Activated CD8-positive, alpha-beta T cell treated with anti-CD3 and anti-CD28 coated beads, Interleukin-2, amount 10 ng/mL, durations not matched to agents 7 days and 5 days (primary cell): ENCODE measurements around the gene COL24A1. TPM values are rescaled to one million over a fixed set of nuclear protein-coding genes. Genes with fewer than 3 reads are reported as not detected.
"Not testable (repeated sequence)": the region's sequence is repeated elsewhere in the genome, so short reads cannot be mapped to it uniquely, and the experiment has no call there.

Source experiments
- ATAC-seq: fragments of 150-1000 bp; cut with Tn5 transposase; one replicate; pipeline ENCODE4 v1.10.0; 2021; ENCODE audit warnings: moderate library complexity
- CTCF ChIA-PET: fragments of 350-600 bp; sonication (Branson Sonifier 250); formaldehyde crosslinking; loops from one replicate; lab custom pipeline; 2021; ENCODE audit warnings: antibody characterized with exemption; lab: Charles Lee
- POLR2A ChIA-PET: fragments of 350-600 bp; sonication (Branson Sonifier 250); formaldehyde crosslinking; loops from one replicate; lab custom pipeline; 2021; ENCODE audit warnings: antibody characterized with exemption; lab: Charles Lee
- DNase-seq: peaks from one replicate; pipeline ENCODE4 v3.0.0-alpha.2; 2020
- H3K27ac Mint-ChIP-seq: one replicate; pipeline ENCODE4 v1.8.0; 2021; ENCODE audit warnings: mild to moderate bottlenecking, mixed read lengths
- H3K27me3 Mint-ChIP-seq: one replicate; pipeline ENCODE4 v1.8.0; 2021; ENCODE audit warnings: low read depth, mixed read lengths
- H3K36me3 Mint-ChIP-seq: one replicate; pipeline ENCODE4 v1.8.0; 2021; ENCODE audit warnings: low read depth, mixed read lengths
- H3K4me1 Mint-ChIP-seq: one replicate; pipeline ENCODE4 v1.8.0; 2021; ENCODE audit warnings: low read depth, mixed read lengths
- H3K4me3 Mint-ChIP-seq: one replicate; pipeline ENCODE4 v1.8.0; 2021; ENCODE audit warnings: mild to moderate bottlenecking, mixed read lengths
- H3K9me3 Mint-ChIP-seq: one replicate; pipeline ENCODE4 v1.8.0; 2022; ENCODE audit warnings: mixed read lengths; ENCODE audit not compliant: insufficient read depth
- total RNA-seq, 2 experiments: library from RNA; stranded (reverse); gene quantifications; one replicate each; pipeline ENCODE4 v1.2.3, GENCODE V29; 2021

COL24A1 gene
- total RNA-seq, 2 experiments from 2014 or later = not detected

DNA sequence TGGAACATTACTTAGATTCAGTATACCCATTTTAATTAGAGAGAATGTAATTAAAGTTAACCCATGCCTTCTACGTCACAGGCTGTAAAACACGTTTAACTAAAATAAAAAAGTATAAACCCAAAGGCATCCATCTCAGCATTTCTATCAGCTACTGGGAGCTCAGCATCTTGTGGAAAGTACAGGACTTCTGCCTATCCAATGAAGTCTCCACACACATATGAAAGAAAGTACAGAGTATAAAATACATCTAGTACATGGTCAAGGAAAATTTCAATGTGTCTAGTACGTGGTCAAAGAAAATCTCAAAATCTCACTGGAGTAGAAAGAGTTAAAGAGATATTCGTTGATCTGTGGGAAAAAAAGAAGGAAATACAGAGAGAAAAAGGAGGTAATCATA, 306.9 kb downstream of the COL24A1 start:
- ChIA-PET CTCF (no interaction called here), POLR2A (no interaction called here)
- H3K27me3 Mint-ChIP-seq = no peaks in the 10 kb centered on the region
- no peaks in the 10 kb centered on the region for H3K4me1 Mint-ChIP-seq
- H3K4me3 Mint-ChIP-seq = no peak overlapping the region
- ATAC-seq (no peak), DNase-seq (no peak)
- no peak overlapping the region for H3K27ac Mint-ChIP-seq
- H3K9me3 Mint-ChIP-seq = no peaks in the 10 kb centered on the region
- H3K36me3 Mint-ChIP-seq = no peaks in the 10 kb centered on the region

- Mint-ChIP-seq H3K27me3 (no peaks in the 10 kb centered on the region), H3K36me3 (no peaks in the 10 kb centered on the region), H3K9me3 (no peaks in the 10 kb centered on the region), H3K27ac (no peak overlapping the region), H3K4me3 (no peak overlapping the region), H3K4me1 (no peaks in the 10 kb centered on the region)
- DNase-seq (no peak), ATAC-seq (no peak)
- ChIA-PET CTCF (interaction anchor here (0.7 kb wide), 1 partner anchor 9 kb away, joined by 3 read pairs; no protein-coding TSS in a partner anchor), POLR2A (no interaction called here)
These were observed 309.2 kb downstream of the COL24A1 start for GRCh38 chr1:85847356-85847755.

DNA sequence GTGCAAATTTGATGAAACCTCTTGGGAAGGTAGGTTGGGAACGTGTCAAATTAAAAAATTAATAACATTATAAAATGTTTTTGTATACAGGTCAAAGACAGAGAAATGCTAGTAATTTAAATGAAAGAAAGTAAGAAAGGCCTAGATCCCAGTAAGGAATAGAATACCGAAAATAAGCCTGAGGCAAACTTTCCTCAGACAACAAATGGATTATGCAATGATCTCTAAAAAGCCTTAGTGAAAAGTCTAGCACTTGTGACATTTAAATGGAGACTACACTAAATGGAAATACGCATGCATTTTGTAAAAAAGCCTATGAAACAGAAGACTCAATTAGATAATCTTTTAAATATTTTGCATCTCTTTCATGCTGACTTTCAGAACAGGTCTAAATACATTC, 309.9 kb downstream of the COL24A1 start:
- no peak for DNase-seq
- CTCF ChIA-PET = no interaction called here
- H3K27ac Mint-ChIP-seq = no peak overlapping the region
- H3K9me3 Mint-ChIP-seq = no peaks in the 10 kb centered on the region
- no peaks in the 10 kb centered on the region for H3K4me1 Mint-ChIP-seq
- POLR2A ChIA-PET = no interaction called here
- H3K27me3 Mint-ChIP-seq = no peaks in the 10 kb centered on the region
- no peaks in the 10 kb centered on the region for H3K36me3 Mint-ChIP-seq
- H3K4me3 Mint-ChIP-seq = no peak overlapping the region
- no peak for ATAC-seq

- CTCF ChIA-PET = no interaction called here
- H3K27me3 Mint-ChIP-seq = no peaks in the 10 kb centered on the region
- DNase-seq = no peak
- no peaks in the 10 kb centered on the region for H3K4me1 Mint-ChIP-seq
- H3K36me3 Mint-ChIP-seq = no peaks in the 10 kb centered on the region
- no peak overlapping the region for H3K27ac Mint-ChIP-seq
- ATAC-seq = no peak
- POLR2A ChIA-PET = no interaction called here
- no peaks in the 10 kb centered on the region for H3K9me3 Mint-ChIP-seq
- no peak overlapping the region for H3K4me3 Mint-ChIP-seq
These were observed 317.1 kb downstream of the COL24A1 start for GRCh38 chr1:85839459-85839858.

DNA sequence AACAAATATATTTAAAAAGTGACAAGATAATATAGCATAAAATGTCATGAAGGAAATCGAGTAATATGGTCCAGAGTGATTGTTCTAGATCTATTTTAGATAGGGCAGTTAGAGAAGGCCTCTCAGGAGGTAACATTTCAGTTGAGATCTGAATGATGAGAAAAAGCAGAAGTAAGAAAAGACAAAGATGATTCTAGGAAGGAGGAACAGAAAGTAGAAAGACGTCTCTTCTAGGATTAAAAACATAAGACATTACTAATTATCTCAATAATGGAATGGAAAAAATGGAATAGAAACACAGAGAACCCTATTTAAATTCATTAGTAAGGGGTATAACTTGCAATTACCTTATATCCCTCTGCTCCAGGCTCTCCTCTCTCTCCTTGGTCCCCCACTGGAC, 318.3 kb downstream of the COL24A1 start:
- Mint-ChIP-seq H3K9me3 (no peaks in the 10 kb centered on the region), H3K4me1 (no peaks in the 10 kb centered on the region), H3K27me3 (no peaks in the 10 kb centered on the region), H3K36me3 (no peaks in the 10 kb centered on the region), H3K27ac (no peak overlapping the region), H3K4me3 (no peak overlapping the region)
- CTCF ChIA-PET = no interaction called here
- DNase-seq (no peak), ATAC-seq (no peak)
- POLR2A ChIA-PET = no interaction called here

DNA sequence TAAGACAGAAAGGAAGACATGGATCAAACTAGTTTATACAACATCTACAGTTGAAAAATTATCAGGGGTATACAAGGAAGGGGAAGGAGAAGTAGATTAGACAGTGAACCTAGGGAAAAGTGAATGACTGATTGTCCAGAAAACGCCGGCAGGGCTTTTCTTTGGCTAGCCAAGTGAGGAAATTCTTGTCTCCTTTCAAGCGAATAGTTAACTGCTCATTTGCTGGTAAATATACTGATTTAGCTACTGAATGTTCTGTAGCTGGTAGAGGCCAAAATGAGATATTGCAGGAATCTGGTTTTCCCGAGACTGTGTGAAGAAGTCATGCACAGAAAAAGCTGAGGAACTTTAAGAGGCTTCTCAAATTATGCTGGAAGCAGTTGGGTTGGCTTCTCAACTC, 319.8 kb downstream of the COL24A1 start:
- CTCF ChIA-PET = no interaction called here
- H3K27ac Mint-ChIP-seq = no peak overlapping the region
- H3K27me3 Mint-ChIP-seq = no peaks in the 10 kb centered on the region
- POLR2A ChIA-PET = no interaction called here
- ATAC-seq (no peak), DNase-seq (no peak)
- no peaks in the 10 kb centered on the region for H3K4me1 Mint-ChIP-seq
- H3K9me3 Mint-ChIP-seq = no peaks in the 10 kb centered on the region
- no peak overlapping the region for H3K4me3 Mint-ChIP-seq
- H3K36me3 Mint-ChIP-seq = no peaks in the 10 kb centered on the region

GRCh38 chr1:85833165-85833564, 323.4 kb downstream of the COL24A1 start:
- ATAC-seq, POLR2A ChIA-PET, H3K27me3 Mint-ChIP-seq, DNase-seq, H3K4me3 Mint-ChIP-seq, H3K27ac Mint-ChIP-seq, H3K36me3 Mint-ChIP-seq, H3K9me3 Mint-ChIP-seq, H3K4me1 Mint-ChIP-seq, CTCF ChIA-PET: not testable (repeated sequence)

- Mint-ChIP-seq H3K4me1 (no peaks in the 10 kb centered on the region), H3K9me3 (peaks cover 4% of the 10 kb centered on the region), H3K27me3 (no peaks in the 10 kb centered on the region), H3K36me3 (no peaks in the 10 kb centered on the region), H3K4me3 (no peak overlapping the region), H3K27ac (no peak overlapping the region)
- ChIA-PET POLR2A (no interaction called here), CTCF (no interaction called here)
- no peak for DNase-seq
- no peak for ATAC-seq
These were observed 325.7 kb downstream of the COL24A1 start for GRCh38 chr1:85830837-85831236.

GRCh38 chr1:85824066-85824840, 332.3 kb downstream of the COL24A1 start:
- ATAC-seq (no peak), DNase-seq (no peak)
- H3K4me3 Mint-ChIP-seq = no peak overlapping the region
- no peaks in the 10 kb centered on the region for H3K9me3 Mint-ChIP-seq
- no peaks in the 10 kb centered on the region for H3K27me3 Mint-ChIP-seq
- CTCF ChIA-PET = no interaction called here
- no peak overlapping the region for H3K27ac Mint-ChIP-seq
- no peaks in the 10 kb centered on the region for H3K4me1 Mint-ChIP-seq
- no peaks in the 10 kb centered on the region for H3K36me3 Mint-ChIP-seq
- POLR2A ChIA-PET = no interaction called here

DNA sequence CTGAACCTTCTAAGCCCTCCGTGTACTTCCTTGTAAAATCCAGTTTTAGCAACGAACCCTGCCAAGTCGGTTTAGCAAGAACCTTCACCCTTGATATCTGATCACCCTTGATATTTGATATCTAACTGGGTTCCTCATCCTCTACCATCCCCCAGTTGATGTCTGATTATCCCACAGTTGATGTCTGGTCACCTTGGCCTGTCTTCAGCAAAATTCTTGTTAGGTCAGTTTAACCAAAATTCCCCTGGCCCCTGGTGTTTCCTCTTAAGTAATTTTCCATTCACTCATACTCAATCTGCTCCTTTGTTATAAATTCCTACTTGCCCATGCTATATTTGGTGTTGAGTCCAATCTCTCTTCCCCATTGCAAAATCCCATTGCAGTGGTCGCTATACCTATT, 333.9 kb downstream of the COL24A1 start:
- no peaks in the 10 kb centered on the region for H3K27me3 Mint-ChIP-seq
- POLR2A ChIA-PET = no interaction called here
- no peak for DNase-seq
- no peak overlapping the region for H3K4me3 Mint-ChIP-seq
- H3K4me1 Mint-ChIP-seq = no peaks in the 10 kb centered on the region
- ATAC-seq = no peak
- H3K27ac Mint-ChIP-seq = no peak overlapping the region
- CTCF ChIA-PET = no interaction called here
- no peaks in the 10 kb centered on the region for H3K36me3 Mint-ChIP-seq
- H3K9me3 Mint-ChIP-seq = no peaks in the 10 kb centered on the region

DNA sequence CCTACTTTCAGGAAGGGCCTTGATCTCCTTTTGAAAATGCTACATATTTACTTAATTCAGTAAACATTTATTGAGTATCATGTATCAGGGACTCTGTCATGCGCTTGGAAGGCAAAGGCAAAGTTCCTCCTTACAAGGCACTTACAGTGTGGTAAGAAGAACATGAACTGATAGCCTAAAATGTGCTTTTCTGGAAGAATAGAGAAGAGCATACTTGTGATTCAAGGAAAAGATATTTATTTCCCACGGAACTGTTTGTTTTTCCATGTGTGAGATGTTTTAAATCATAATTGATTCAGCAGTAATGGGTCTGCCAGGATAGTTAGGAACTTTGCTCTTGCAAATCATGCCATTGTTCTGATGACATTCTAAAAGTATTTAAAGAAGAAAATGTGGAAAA, 338.2 kb downstream of the COL24A1 start:
- POLR2A ChIA-PET = no interaction called here
- H3K9me3 Mint-ChIP-seq = no peaks in the 10 kb centered on the region
- H3K4me3 Mint-ChIP-seq = no peak overlapping the region
- no peak for DNase-seq
- H3K4me1 Mint-ChIP-seq = no peaks in the 10 kb centered on the region
- no peaks in the 10 kb centered on the region for H3K36me3 Mint-ChIP-seq
- no peak for ATAC-seq
- CTCF ChIA-PET = no interaction called here
- H3K27me3 Mint-ChIP-seq = no peaks in the 10 kb centered on the region
- H3K27ac Mint-ChIP-seq = no peak overlapping the region

- H3K27me3 Mint-ChIP-seq = no peaks in the 10 kb centered on the region
- ChIA-PET CTCF (no interaction called here), POLR2A (no interaction called here)
- no peaks in the 10 kb centered on the region for H3K36me3 Mint-ChIP-seq
- DNase-seq (no peak), ATAC-seq (no peak)
- no peaks in the 10 kb centered on the region for H3K9me3 Mint-ChIP-seq
- H3K27ac Mint-ChIP-seq = no peak overlapping the region
- H3K4me1 Mint-ChIP-seq = no peaks in the 10 kb centered on the region
- H3K4me3 Mint-ChIP-seq = no peak overlapping the region
These were observed 340.0 kb downstream of the COL24A1 start for GRCh38 chr1:85816606-85817005.

DNA sequence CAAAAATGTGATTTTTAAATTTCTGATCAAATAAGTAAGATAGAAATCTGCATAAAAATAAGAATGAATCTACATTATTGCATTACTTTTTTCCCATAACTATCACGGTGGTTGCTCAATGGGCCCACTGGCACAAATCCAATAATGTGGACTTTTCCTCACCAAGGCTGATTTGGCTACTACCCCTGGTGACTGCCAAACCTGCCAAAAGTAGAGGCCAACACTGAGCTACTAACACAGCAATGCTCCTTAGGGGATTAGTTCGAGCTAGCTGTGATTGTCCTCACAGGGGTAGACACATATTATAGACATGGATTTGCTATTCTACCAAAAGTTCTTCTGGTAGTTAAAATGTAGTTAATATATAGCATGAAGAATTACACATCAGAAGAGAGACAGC, 340.7 kb downstream of the COL24A1 start:
- DNase-seq (no peak), ATAC-seq (no peak)
- H3K4me3 Mint-ChIP-seq = no peak overlapping the region
- no peaks in the 10 kb centered on the region for H3K27me3 Mint-ChIP-seq
- H3K4me1 Mint-ChIP-seq = no peaks in the 10 kb centered on the region
- H3K9me3 Mint-ChIP-seq = no peaks in the 10 kb centered on the region
- no peak overlapping the region for H3K27ac Mint-ChIP-seq
- CTCF ChIA-PET = no interaction called here
- POLR2A ChIA-PET = no interaction called here
- H3K36me3 Mint-ChIP-seq = no peaks in the 10 kb centered on the region
